SU-DHL-6 (cell line): ENCODE results near the gene SOX6.

Experiments used
- CTCF ChIP-seq: fragments of 200-600 bp; sonication (generic); IDR thresholded peaks from one replicate; pipeline ENCODE4 v1.5.1; 2017; ENCODE audit warnings: antibody characterized with exemption, mild to moderate bottlenecking, low read length, moderate library complexity; ENCODE audit not compliant: insufficient read depth, poor library complexity, severe bottlenecking
- EZH2phosphoT487 ChIP-seq: fragments of 200-600 bp; sonication (generic), shearing (Covaris generic); conservative IDR thresholded peaks from 2 replicates; pipeline ENCODE4 v1.6.1; 2018; ENCODE audit warnings: mild to moderate bottlenecking, antibody characterized with exemption, low read length, moderate library complexity, mixed read lengths

- TF ChIP-seq CTCF (no peak), EZH2phosphoT487 (no peak)
These were observed 178.1 kb downstream of the SOX6 start for GRCh38 chr11:16178273-16178672.
